Left lung (tissue), 10 donors: Measurements from ENCODE around the gene LAMTOR5. TPM values are rescaled to one million over a fixed set of nuclear protein-coding genes. Genes with fewer than 3 reads are reported as not detected.
"Not testable (repeated sequence)": the region's sequence is repeated elsewhere in the genome, so short reads cannot be mapped to it uniquely, and the experiment has no call there.

Experiments
- ATAC-seq: fragments of 200-7000 bp; cut with Tn5 transposase; one replicate; pipeline ENCODE4 v1.9.1; 2020; ENCODE audit warnings: moderate library complexity
- DNase-seq, 4 donors: peaks; one replicate each; pipeline ENCODE4 v3.0.0-alpha.2; 2013 to 2020
- H3K27ac ChIP-seq, 2 donors: fragments of 200-600 bp; sonication (generic) in 1 of 2; one replicate each; pipeline versions ENCODE4 v1.5.0 to v1.8.0; 2020 to 2021
- H3K27me3 ChIP-seq, 2 donors: fragments of 200-600 bp; sonication (generic) in 1 of 2; one replicate each; pipeline versions ENCODE4 v1.5.0 to v1.8.0; 2020 to 2021
- H3K36me3 ChIP-seq, 2 donors: fragments of 200-600 bp; sonication (generic) in 1 of 2; one replicate each; pipeline versions ENCODE4 v1.5.0 to v1.8.0; 2020 to 2021
- H3K4me1 ChIP-seq, 2 donors: fragments of 200-600 bp; one replicate each; pipeline ENCODE4 v1.8.0; 2021
- H3K4me3 ChIP-seq, 2 donors: fragments of 200-600 bp; sonication (generic) in 1 of 2; one replicate each; pipeline versions ENCODE4 v1.5.0 to v1.8.0; 2020 to 2021; ENCODE audit warnings: mild to moderate bottlenecking in 1 of 2
- H3K9me3 ChIP-seq, 2 donors: fragments of 200-600 bp; sonication (generic) in 1 of 2; one replicate each; pipeline versions ENCODE4 v1.5.0 to v1.8.0; 2020 to 2021
- intact Hi-C, 2 donors: fragments of 100-400 bp; cut with DNase I; formaldehyde crosslinking; loops; one replicate each; pipeline versions ENCODE4 v1.11.2 to v1.14.2; 2022
- polyA plus RNA-seq, 6 donors: library from polyadenylated mRNA; unstranded; fragments of 120-200 nt; gene quantifications; one replicate each; pipeline ENCODE4 v1.2.1, GENCODE V29; 2013; ENCODE audit not compliant: insufficient read length in 6 of 6
- total RNA-seq, 2 donors: library from RNA; stranded (reverse); fragmentation: NEBNext Ultra II Directional; extraction: Animal tissue kit (Norgen Biotek cat#: 25700); gene quantifications; one replicate each; pipeline ENCODE4 v1.2.1, GENCODE V29; 2021
- TF ChIP-seq, protein P1 (sequence below), 2 donors: fragments of 200-600 bp; sonication (generic) in 1 of 2; IDR thresholded peaks; one replicate each; pipeline versions ENCODE4 v1.5.0 to v1.8.0; 2021; ENCODE audit warnings: antibody characterized with exemption in 2 of 2
- donor health status: DM: no; HTN: yes; CAD: no.
- donor health status: DM: no; HTN: no; CAD: no.

The LAMTOR5 gene
- total and polyA plus RNA-seq, 8 donors: 112 to 145 (median 119) TPM

DNA sequence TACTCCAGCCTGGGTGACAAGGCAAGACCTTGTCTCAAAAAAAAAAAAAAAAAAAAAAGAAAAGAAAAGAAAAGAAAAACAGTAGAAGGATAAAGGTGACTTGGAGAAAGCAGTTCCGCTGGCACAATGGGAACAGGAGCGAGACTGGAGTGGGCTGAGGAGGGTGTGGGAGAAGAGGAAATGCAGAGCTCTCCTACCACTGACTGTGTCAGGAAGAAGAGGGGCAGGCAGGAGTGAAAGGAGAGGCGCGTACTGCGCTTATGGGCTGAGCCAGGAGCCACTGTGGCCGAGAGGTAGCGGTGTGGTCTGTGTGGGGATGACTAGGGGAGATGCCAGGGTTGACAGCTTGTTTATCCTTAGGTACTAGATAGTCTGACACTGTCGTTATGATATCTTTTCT, 37.1 kb upstream of the LAMTOR5 start:
- Histone ChIP-seq H3K9me3 (no peaks in the 10 kb centered on the region), H3K4me1 (peaks cover 4 to 11% of the 10 kb centered on the region in 2 donors), H3K4me3 (no peak overlapping the region), H3K27me3 (no peaks in the 10 kb centered on the region), H3K27ac (no peak overlapping the region), H3K36me3 (no peaks in the 10 kb centered on the region)
- TF ChIP-seq, protein P1, sequence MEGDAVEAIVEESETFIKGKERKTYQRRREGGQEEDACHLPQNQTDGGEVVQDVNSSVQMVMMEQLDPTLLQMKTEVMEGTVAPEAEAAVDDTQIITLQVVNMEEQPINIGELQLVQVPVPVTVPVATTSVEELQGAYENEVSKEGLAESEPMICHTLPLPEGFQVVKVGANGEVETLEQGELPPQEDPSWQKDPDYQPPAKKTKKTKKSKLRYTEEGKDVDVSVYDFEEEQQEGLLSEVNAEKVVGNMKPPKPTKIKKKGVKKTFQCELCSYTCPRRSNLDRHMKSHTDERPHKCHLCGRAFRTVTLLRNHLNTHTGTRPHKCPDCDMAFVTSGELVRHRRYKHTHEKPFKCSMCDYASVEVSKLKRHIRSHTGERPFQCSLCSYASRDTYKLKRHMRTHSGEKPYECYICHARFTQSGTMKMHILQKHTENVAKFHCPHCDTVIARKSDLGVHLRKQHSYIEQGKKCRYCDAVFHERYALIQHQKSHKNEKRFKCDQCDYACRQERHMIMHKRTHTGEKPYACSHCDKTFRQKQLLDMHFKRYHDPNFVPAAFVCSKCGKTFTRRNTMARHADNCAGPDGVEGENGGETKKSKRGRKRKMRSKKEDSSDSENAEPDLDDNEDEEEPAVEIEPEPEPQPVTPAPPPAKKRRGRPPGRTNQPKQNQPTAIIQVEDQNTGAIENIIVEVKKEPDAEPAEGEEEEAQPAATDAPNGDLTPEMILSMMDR (IDR thresholded peaks at IDR 0.05): no peak
- no peak for ATAC-seq
- intact Hi-C loops: no loop called here
- no peak for DNase-seq

DNA sequence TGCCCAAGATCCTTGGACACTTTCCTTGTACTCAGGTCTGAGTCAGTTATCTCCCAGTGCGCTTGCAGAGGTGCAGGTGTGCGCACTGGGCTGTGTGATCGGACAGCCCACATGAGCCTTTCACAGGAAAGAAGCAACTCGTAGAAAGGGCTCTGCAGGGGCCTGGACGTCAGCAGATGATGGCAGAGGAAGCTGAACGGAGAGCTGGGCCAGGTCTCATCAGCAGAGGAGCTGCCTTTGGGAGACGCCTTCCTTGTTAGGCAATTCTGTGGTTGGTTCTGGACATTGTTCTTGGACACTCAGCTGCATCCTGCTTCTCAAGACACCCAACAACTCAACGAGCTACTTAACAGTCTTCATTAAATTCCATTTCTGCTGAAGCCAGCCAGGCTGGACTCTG, 36.0 kb upstream of the LAMTOR5 start:
- Histone ChIP-seq H3K4me1 (peaks cover 4 to 11% of the 10 kb centered on the region in 2 donors), H3K27me3 (no peaks in the 10 kb centered on the region), H3K9me3 (no peaks in the 10 kb centered on the region), H3K27ac (no peak overlapping the region), H3K36me3 (no peaks in the 10 kb centered on the region), H3K4me3 (no peak overlapping the region)
- no peak for DNase-seq
- ATAC-seq: no peak
- intact Hi-C loops: no loop called here
- TF ChIP-seq, protein P1 (IDR thresholded peaks at IDR 0.05): no peak

DNA sequence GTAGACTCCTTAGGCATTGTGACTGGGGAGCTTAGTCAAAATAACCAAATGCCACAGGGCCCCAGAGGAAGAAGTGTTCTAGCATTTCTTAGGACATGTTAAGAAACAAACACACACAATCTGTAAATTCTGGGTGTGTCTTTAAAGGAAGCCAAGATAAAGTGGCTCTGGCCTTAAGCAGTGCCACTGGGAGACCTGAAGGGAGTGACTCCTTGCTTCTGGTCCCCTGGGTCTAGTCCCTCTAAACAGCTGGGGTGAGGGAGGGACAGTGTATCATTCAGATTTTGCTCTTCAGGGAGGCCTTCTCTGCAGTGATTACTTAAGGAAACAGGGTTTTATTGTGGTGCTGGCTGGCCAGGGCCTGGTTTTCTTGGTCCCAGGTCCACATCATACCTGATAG, 34.4 kb upstream of the LAMTOR5 start:
- no peak overlapping the region for H3K4me3 ChIP-seq
- peak; percentile 23 for ATAC-seq
- intact Hi-C loops: no loop called here
- peaks cover 4 to 11% of the 10 kb centered on the region in 2 donors for H3K4me1 ChIP-seq
- peak overlapping the region; percentile 57 to 74 for H3K27ac ChIP-seq
- DNase-seq: no peak
- no peaks in the 10 kb centered on the region for H3K36me3 ChIP-seq
- no peaks in the 10 kb centered on the region for H3K27me3 ChIP-seq
- TF ChIP-seq, protein P1 (IDR thresholded peaks at IDR 0.05): no peak
- no peaks in the 10 kb centered on the region for H3K9me3 ChIP-seq

DNA sequence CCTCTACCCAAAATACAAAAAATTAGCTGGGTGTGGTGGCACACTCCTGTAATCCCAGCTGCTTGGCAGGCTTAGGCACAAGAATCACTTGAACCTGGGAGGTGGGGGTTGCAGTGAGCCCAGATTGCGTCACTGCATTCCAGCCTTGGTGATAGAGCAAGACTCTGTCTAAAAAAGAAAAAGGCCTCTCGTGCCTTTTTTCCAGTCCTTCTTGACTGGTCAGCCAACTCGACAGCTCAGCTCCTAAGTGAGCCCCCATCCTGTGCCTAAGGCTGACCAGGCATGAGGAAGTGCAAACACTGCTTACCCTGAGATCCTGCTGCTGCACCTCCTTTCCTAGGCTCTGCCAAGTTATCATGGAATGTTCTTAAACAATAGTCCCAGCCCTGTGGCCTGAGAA, 33.4 kb upstream of the LAMTOR5 start:
- no peaks in the 10 kb centered on the region for H3K9me3 ChIP-seq
- peak in 2 of 4 donors; percentile 65 to 74 for DNase-seq

DNA sequence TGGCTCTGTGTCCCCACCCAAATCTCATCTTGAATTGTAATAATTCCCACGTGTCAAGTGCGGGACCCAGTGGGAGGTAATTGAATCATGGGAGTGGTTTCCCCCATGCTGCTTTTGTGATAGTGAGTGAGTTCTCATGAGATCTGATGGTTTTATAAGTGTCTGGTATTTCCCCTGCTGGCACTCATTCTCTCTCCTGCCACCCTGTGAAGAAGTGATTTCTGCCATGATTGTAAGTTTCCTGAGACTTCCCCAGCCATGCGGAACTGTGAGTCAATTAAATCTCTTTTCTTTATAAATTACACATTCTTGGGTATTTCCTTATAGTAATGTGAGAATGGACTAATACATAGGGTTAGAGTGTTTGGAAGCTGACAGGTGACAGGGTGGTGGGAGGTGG, 32.4 kb upstream of the LAMTOR5 start:
- H3K4me1 ChIP-seq: peaks cover 4 to 11% of the 10 kb centered on the region in 2 donors
- H3K9me3 ChIP-seq, ATAC-seq, H3K36me3 ChIP-seq, DNase-seq, H3K27ac ChIP-seq, H3K4me3 ChIP-seq, H3K27me3 ChIP-seq, intact Hi-C loops: not testable (repeated sequence)

More for the DNA sequence above, 33.4 kb upstream of the LAMTOR5 start:
- peak; percentile 94 for ATAC-seq
- no peak overlapping the region for H3K4me3 ChIP-seq
- H3K36me3 ChIP-seq: no peaks in the 10 kb centered on the region
- peaks cover 4 to 11% of the 10 kb centered on the region in 2 donors for H3K4me1 ChIP-seq
- no peaks in the 10 kb centered on the region for H3K27me3 ChIP-seq
- peak overlapping the region; percentile 57 to 74 for H3K27ac ChIP-seq
- TF ChIP-seq, protein P1 (IDR thresholded peaks at IDR 0.05): no peak
- intact Hi-C loops: no loop called here

DNA sequence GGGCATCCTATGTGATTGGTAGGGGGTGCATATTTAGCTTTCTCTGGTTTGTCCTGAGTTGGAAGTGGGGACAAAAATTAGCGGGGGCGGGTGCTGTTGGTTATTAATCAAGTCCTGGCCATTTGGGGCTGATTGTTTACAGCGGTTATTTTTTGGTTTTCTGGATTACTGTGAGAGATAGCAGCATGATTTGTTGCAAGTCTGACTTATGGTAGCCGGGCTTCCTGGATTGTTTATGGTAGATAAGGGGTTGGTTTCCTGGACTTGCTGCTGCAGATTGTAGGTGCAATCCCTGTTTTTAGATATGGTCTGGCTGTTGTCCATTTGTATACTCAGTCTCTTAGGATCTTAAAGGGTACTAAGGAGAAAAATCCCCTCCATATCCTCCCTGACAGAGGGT, 31.4 kb upstream of the LAMTOR5 start:
- Histone ChIP-seq H3K27me3 (no peaks in the 10 kb centered on the region), H3K9me3 (no peaks in the 10 kb centered on the region), H3K4me3 (no peak overlapping the region), H3K36me3 (no peaks in the 10 kb centered on the region), H3K27ac (no peak overlapping the region), H3K4me1 (peaks cover 5 to 14% of the 10 kb centered on the region in 2 donors)
- DNase-seq (no peak), ATAC-seq (no peak)
- TF ChIP-seq, protein P1 (IDR thresholded peaks at IDR 0.05): no peak
- intact Hi-C loops: no loop called here

DNA sequence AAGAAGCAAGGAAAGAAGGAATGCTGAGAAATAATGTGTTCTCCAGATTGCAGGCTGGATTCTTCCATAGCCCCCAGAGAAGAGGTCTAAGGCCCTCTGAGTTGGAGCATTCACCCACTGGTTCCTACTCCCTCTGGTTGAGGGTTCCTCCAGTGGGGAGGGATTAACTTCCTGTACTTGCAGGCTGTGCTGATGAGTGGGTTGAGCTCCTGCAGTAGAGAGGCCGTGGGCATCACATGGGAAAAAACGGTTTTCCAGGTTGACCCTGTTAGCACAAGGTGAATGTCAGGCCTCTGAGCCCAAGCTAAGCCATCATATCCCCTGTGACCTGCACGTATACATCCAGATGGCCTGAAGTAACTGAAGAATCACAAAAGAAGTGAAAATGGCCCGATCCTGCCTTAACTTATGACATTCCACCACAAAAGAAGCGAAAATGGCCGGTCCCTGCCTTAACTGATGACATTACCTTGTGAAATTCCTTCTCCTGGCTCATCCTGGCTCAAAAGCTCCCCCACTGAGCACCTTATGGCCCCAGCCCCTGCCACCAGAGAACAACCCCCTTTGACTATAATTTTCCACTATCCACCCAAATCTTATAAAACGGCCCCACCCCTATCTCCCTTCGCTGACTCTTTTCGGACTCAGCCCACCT, 30.3 kb upstream of the LAMTOR5 start:
- H3K27me3 ChIP-seq, ATAC-seq, H3K9me3 ChIP-seq, H3K27ac ChIP-seq, DNase-seq, H3K4me3 ChIP-seq, H3K36me3 ChIP-seq, intact Hi-C loops: not testable (repeated sequence)
- H3K4me1 ChIP-seq: peaks cover 15 to 20% of the 10 kb centered on the region in 2 donors
